Measurements from ENCODE around the gene UBA5.

Gene UBA5

GRCh38 chr3:132669256-132669777 lies 9.2 kb downstream of the UBA5 start:
- H3K9ac ChIP-seq (ENCODE audit: low read length): no peak overlapping the region
- 0 out of 2 replicates have a peak, but pooled peaks cover 6% of the 10 kb centered on the region for H3K4me1 ChIP-seq (ENCODE audit: control insufficient read depth, insufficient read depth, low read length)
- H3K27me3 ChIP-seq (ENCODE audit: control insufficient read depth, insufficient read depth, low read length): no peaks in the 10 kb centered on the region
- peaks cover 63% of the 10 kb centered on the region for H3K36me3 ChIP-seq (ENCODE audit: control insufficient read depth, insufficient read depth, low read length)
- H3K27ac ChIP-seq (ENCODE audit: low read depth, low read length): no peak overlapping the region
- H3K4me3 ChIP-seq (ENCODE audit: low read depth, low read length): no peak overlapping the region
- no peaks in the 10 kb centered on the region for H3K9me3 ChIP-seq (ENCODE audit: control insufficient read depth, insufficient read depth, low read depth, low read length)

GRCh38 chr3:132675408-132675807 lies 15.3 kb downstream of the UBA5 start:
- H3K27me3 ChIP-seq (ENCODE audit: control insufficient read depth, insufficient read depth, low read length): no peaks in the 10 kb centered on the region
- H3K27ac ChIP-seq (ENCODE audit: low read depth, low read length): no peak overlapping the region
- H3K4me1 ChIP-seq (ENCODE audit: control insufficient read depth, insufficient read depth, low read length): no peaks in the 10 kb centered on the region
- peaks cover 83% of the 10 kb centered on the region for H3K36me3 ChIP-seq (ENCODE audit: control insufficient read depth, insufficient read depth, low read length)
- H3K9ac ChIP-seq (ENCODE audit: low read length): no peak overlapping the region
- no peaks in the 10 kb centered on the region for H3K9me3 ChIP-seq (ENCODE audit: control insufficient read depth, insufficient read depth, low read depth, low read length)
- no peak overlapping the region for H3K4me3 ChIP-seq (ENCODE audit: low read depth, low read length)

- no peaks in the 10 kb centered on the region for H3K4me1 ChIP-seq (ENCODE audit: control insufficient read depth, insufficient read depth, low read length)
- no peaks in the 10 kb centered on the region for H3K9me3 ChIP-seq (ENCODE audit: control insufficient read depth, insufficient read depth, low read depth, low read length)
- H3K4me3 ChIP-seq (ENCODE audit: low read depth, low read length): no peak overlapping the region
- peaks cover 78% of the 10 kb centered on the region for H3K36me3 ChIP-seq (ENCODE audit: control insufficient read depth, insufficient read depth, low read length)
- no peak overlapping the region for H3K9ac ChIP-seq (ENCODE audit: low read length)
- H3K27me3 ChIP-seq (ENCODE audit: control insufficient read depth, insufficient read depth, low read length): no peaks in the 10 kb centered on the region
- no peak overlapping the region for H3K27ac ChIP-seq (ENCODE audit: low read depth, low read length)
Observed at GRCh38 chr3:132679911-132680310, 19.8 kb downstream of the UBA5 start.

- Histone ChIP-seq H3K9me3 (ENCODE audit: control insufficient read depth, insufficient read depth, low read depth, low read length) (no peaks in the 10 kb centered on the region), H3K4me3 (ENCODE audit: low read depth, low read length) (no peak overlapping the region), H3K9ac (ENCODE audit: low read length) (no peak overlapping the region), H3K36me3 (ENCODE audit: control insufficient read depth, insufficient read depth, low read length) (peaks cover 71% of the 10 kb centered on the region), H3K4me1 (ENCODE audit: control insufficient read depth, insufficient read depth, low read length) (no peaks in the 10 kb centered on the region), H3K27ac (ENCODE audit: low read depth, low read length) (no peak overlapping the region), H3K27me3 (ENCODE audit: control insufficient read depth, insufficient read depth, low read length) (no peaks in the 10 kb centered on the region)
Observed at GRCh38 chr3:132681421-132681820, 21.3 kb downstream of the UBA5 start.

GRCh38 chr3:132682201-132682600 lies 22.1 kb downstream of the UBA5 start:
- Histone ChIP-seq H3K4me3 (ENCODE audit: low read depth, low read length) (no peak overlapping the region), H3K27ac (ENCODE audit: low read depth, low read length) (no peak overlapping the region), H3K36me3 (ENCODE audit: control insufficient read depth, insufficient read depth, low read length) (peaks cover 65% of the 10 kb centered on the region), H3K9ac (ENCODE audit: low read length) (no peak overlapping the region), H3K4me1 (ENCODE audit: control insufficient read depth, insufficient read depth, low read length) (no peaks in the 10 kb centered on the region), H3K9me3 (ENCODE audit: control insufficient read depth, insufficient read depth, low read depth, low read length) (no peaks in the 10 kb centered on the region), H3K27me3 (ENCODE audit: control insufficient read depth, insufficient read depth, low read length) (no peaks in the 10 kb centered on the region)

GRCh38 chr3:132690040-132690439 lies 29.9 kb downstream of the UBA5 start:
- H3K27me3 ChIP-seq (ENCODE audit: control insufficient read depth, insufficient read depth, low read length): no peaks in the 10 kb centered on the region
- H3K4me1 ChIP-seq (ENCODE audit: control insufficient read depth, insufficient read depth, low read length): no peaks in the 10 kb centered on the region
- no peak overlapping the region for H3K9ac ChIP-seq (ENCODE audit: low read length)
- H3K4me3 ChIP-seq (ENCODE audit: low read depth, low read length): no peak overlapping the region
- peaks cover 79% of the 10 kb centered on the region for H3K36me3 ChIP-seq (ENCODE audit: control insufficient read depth, insufficient read depth, low read length)
- no peak overlapping the region for H3K27ac ChIP-seq (ENCODE audit: low read depth, low read length)
- H3K9me3 ChIP-seq (ENCODE audit: control insufficient read depth, insufficient read depth, low read depth, low read length): no peaks in the 10 kb centered on the region

- H3K36me3 ChIP-seq (ENCODE audit: control insufficient read depth, insufficient read depth, low read length): peaks cover 88% of the 10 kb centered on the region
Observed at GRCh38 chr3:132694991-132695390, 34.9 kb downstream of the UBA5 start.

GRCh38 chr3:132695422-132695821 lies 35.3 kb downstream of the UBA5 start:
- Histone ChIP-seq H3K9me3 (ENCODE audit: control insufficient read depth, insufficient read depth, low read depth, low read length) (no peaks in the 10 kb centered on the region), H3K27me3 (ENCODE audit: control insufficient read depth, insufficient read depth, low read length) (no peaks in the 10 kb centered on the region), H3K27ac (ENCODE audit: low read depth, low read length) (no peak overlapping the region), H3K4me1 (ENCODE audit: control insufficient read depth, insufficient read depth, low read length) (no peaks in the 10 kb centered on the region), H3K36me3 (ENCODE audit: control insufficient read depth, insufficient read depth, low read length) (peaks cover 88% of the 10 kb centered on the region), H3K9ac (ENCODE audit: low read length) (no peak overlapping the region), H3K4me3 (ENCODE audit: low read depth, low read length) (no peak overlapping the region)

More at GRCh38 chr3:132694991-132695390, 34.9 kb downstream of the UBA5 start:
- H3K27ac ChIP-seq (ENCODE audit: low read depth, low read length): no peak overlapping the region
- H3K4me3 ChIP-seq (ENCODE audit: low read depth, low read length): no peak overlapping the region
- no peaks in the 10 kb centered on the region for H3K9me3 ChIP-seq (ENCODE audit: control insufficient read depth, insufficient read depth, low read depth, low read length)
- H3K9ac ChIP-seq (ENCODE audit: low read length): no peak overlapping the region
- no peaks in the 10 kb centered on the region for H3K4me1 ChIP-seq (ENCODE audit: control insufficient read depth, insufficient read depth, low read length)
- H3K27me3 ChIP-seq (ENCODE audit: control insufficient read depth, insufficient read depth, low read length): no peaks in the 10 kb centered on the region

GRCh38 chr3:132703733-132704132 lies 43.6 kb downstream of the UBA5 start:
- Histone ChIP-seq H3K27ac (ENCODE audit: low read depth, low read length) (no peak overlapping the region), H3K4me1 (ENCODE audit: control insufficient read depth, insufficient read depth, low read length) (no peaks in the 10 kb centered on the region), H3K4me3 (ENCODE audit: low read depth, low read length) (no peak overlapping the region), H3K27me3 (ENCODE audit: control insufficient read depth, insufficient read depth, low read length) (no peaks in the 10 kb centered on the region), H3K9me3 (ENCODE audit: control insufficient read depth, insufficient read depth, low read depth, low read length) (no peaks in the 10 kb centered on the region), H3K9ac (ENCODE audit: low read length) (no peak overlapping the region), H3K36me3 (ENCODE audit: control insufficient read depth, insufficient read depth, low read length) (peaks cover 72% of the 10 kb centered on the region)

- H3K4me1 ChIP-seq (ENCODE audit: control insufficient read depth, insufficient read depth, low read length): no peaks in the 10 kb centered on the region
- no peak overlapping the region for H3K27ac ChIP-seq (ENCODE audit: low read depth, low read length)
- H3K36me3 ChIP-seq (ENCODE audit: control insufficient read depth, insufficient read depth, low read length): peaks cover 48% of the 10 kb centered on the region
- H3K9ac ChIP-seq (ENCODE audit: low read length): no peak overlapping the region
- no peak overlapping the region for H3K4me3 ChIP-seq (ENCODE audit: low read depth, low read length)
- no peaks in the 10 kb centered on the region for H3K9me3 ChIP-seq (ENCODE audit: control insufficient read depth, insufficient read depth, low read depth, low read length)
- no peaks in the 10 kb centered on the region for H3K27me3 ChIP-seq (ENCODE audit: control insufficient read depth, insufficient read depth, low read length)
Observed at GRCh38 chr3:132709761-132710160, 49.6 kb downstream of the UBA5 start.

GRCh38 chr3:132710311-132710710 lies 50.2 kb downstream of the UBA5 start:
- peaks cover 46% of the 10 kb centered on the region for H3K36me3 ChIP-seq (ENCODE audit: control insufficient read depth, insufficient read depth, low read length)

More at GRCh38 chr3:132710311-132710710, 50.2 kb downstream of the UBA5 start:
- Histone ChIP-seq H3K9ac (ENCODE audit: low read length) (no peak overlapping the region), H3K9me3 (ENCODE audit: control insufficient read depth, insufficient read depth, low read depth, low read length) (no peaks in the 10 kb centered on the region), H3K27me3 (ENCODE audit: control insufficient read depth, insufficient read depth, low read length) (no peaks in the 10 kb centered on the region), H3K4me3 (ENCODE audit: low read depth, low read length) (no peak overlapping the region), H3K4me1 (ENCODE audit: control insufficient read depth, insufficient read depth, low read length) (no peaks in the 10 kb centered on the region), H3K27ac (ENCODE audit: low read depth, low read length) (no peak overlapping the region)
